Left lung (tissue), 10 donors: ENCODE results near the gene TREM2. TPM values are rescaled to one million over a fixed set of nuclear protein-coding genes. Genes with fewer than 3 reads are reported as not detected.

Source experiments
- ATAC-seq: fragments of 200-7000 bp; cut with Tn5 transposase; one replicate; pipeline ENCODE4 v1.9.1; 2020; ENCODE audit warnings: moderate library complexity
- DNase-seq, 4 donors: peaks; one replicate each; pipeline ENCODE4 v3.0.0-alpha.2; 2013 to 2020
- H3K27ac ChIP-seq, 2 donors: fragments of 200-600 bp; sonication (generic) in 1 of 2; one replicate each; pipeline versions ENCODE4 v1.5.0 to v1.8.0; 2020 to 2021
- H3K27me3 ChIP-seq, 2 donors: fragments of 200-600 bp; sonication (generic) in 1 of 2; one replicate each; pipeline versions ENCODE4 v1.5.0 to v1.8.0; 2020 to 2021
- H3K36me3 ChIP-seq, 2 donors: fragments of 200-600 bp; sonication (generic) in 1 of 2; one replicate each; pipeline versions ENCODE4 v1.5.0 to v1.8.0; 2020 to 2021
- H3K4me1 ChIP-seq, 2 donors: fragments of 200-600 bp; one replicate each; pipeline ENCODE4 v1.8.0; 2021
- H3K4me3 ChIP-seq, 2 donors: fragments of 200-600 bp; sonication (generic) in 1 of 2; one replicate each; pipeline versions ENCODE4 v1.5.0 to v1.8.0; 2020 to 2021; ENCODE audit warnings: mild to moderate bottlenecking in 1 of 2
- H3K9me3 ChIP-seq, 2 donors: fragments of 200-600 bp; sonication (generic) in 1 of 2; one replicate each; pipeline versions ENCODE4 v1.5.0 to v1.8.0; 2020 to 2021
- intact Hi-C, 2 donors: fragments of 100-400 bp; cut with DNase I; formaldehyde crosslinking; loops; one replicate each; pipeline versions ENCODE4 v1.11.2 to v1.14.2; 2022
- polyA plus RNA-seq, 6 donors: library from polyadenylated mRNA; unstranded; fragments of 120-200 nt; gene quantifications; one replicate each; pipeline ENCODE4 v1.2.1, GENCODE V29; 2013; ENCODE audit not compliant: insufficient read length in 6 of 6
- total RNA-seq, 2 donors: library from RNA; stranded (reverse); fragmentation: NEBNext Ultra II Directional; extraction: Animal tissue kit (Norgen Biotek cat#: 25700); gene quantifications; one replicate each; pipeline ENCODE4 v1.2.1, GENCODE V29; 2021
- TF ChIP-seq, protein P1 (sequence below), 2 donors: fragments of 200-600 bp; sonication (generic) in 1 of 2; IDR thresholded peaks; one replicate each; pipeline versions ENCODE4 v1.5.0 to v1.8.0; 2021; ENCODE audit warnings: antibody characterized with exemption in 2 of 2
- donor health status: DM: no; HTN: yes; CAD: no.
- donor health status: DM: no; HTN: no; CAD: no.

Gene TREM2
- total and polyA plus RNA-seq, 8 donors, result 0.20 to 29.2 (median 0.57) TPM; not detected in 1

DNA sequence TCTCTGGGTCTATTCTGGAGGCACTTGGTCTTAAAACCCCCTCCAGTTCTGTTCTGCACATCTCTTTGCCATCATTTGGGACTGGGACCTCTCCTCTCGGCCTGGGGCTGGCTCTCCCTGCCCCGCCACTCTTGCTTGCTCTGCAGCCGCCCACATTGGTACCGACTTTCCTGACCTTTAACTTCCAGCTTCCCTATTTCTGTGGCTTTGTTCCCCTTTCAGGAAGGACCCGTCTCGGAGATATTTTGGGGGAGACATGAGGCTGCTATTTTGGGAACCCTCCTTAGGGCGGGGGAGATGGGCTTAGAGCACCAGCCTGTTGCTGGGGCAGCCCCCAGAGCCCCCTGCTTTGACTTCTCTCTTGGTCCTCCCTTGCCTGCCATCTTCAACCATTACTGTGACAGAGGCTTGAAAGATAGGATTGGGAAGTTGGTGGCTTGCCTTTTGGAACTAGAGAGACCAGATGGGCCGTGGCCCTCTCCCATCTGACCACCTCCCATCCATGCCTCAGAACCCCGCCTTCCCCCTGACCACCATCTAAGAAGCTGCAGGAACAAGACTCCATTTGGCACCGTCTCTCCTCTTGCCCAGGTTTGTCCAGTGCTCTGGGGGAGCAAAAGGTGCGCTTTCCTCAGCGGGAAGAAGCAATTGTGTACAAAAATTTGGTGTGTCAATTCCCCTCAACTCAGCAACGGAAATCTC, 914 bp downstream of the TREM2 start:
- Histone ChIP-seq H3K4me1 (peaks cover 0 to 8% of the 10 kb centered on the region in 2 donors), H3K4me3 (peak overlapping the region in 1 of 2 donors; percentile 9), H3K27me3 (peaks cover 0 to 9% of the 10 kb centered on the region in 2 donors), H3K36me3 (no peaks in the 10 kb centered on the region), H3K9me3 (no peaks in the 10 kb centered on the region), H3K27ac (no peak overlapping the region)
- intact Hi-C loops, result no loop called here
- TF ChIP-seq, protein P1, sequence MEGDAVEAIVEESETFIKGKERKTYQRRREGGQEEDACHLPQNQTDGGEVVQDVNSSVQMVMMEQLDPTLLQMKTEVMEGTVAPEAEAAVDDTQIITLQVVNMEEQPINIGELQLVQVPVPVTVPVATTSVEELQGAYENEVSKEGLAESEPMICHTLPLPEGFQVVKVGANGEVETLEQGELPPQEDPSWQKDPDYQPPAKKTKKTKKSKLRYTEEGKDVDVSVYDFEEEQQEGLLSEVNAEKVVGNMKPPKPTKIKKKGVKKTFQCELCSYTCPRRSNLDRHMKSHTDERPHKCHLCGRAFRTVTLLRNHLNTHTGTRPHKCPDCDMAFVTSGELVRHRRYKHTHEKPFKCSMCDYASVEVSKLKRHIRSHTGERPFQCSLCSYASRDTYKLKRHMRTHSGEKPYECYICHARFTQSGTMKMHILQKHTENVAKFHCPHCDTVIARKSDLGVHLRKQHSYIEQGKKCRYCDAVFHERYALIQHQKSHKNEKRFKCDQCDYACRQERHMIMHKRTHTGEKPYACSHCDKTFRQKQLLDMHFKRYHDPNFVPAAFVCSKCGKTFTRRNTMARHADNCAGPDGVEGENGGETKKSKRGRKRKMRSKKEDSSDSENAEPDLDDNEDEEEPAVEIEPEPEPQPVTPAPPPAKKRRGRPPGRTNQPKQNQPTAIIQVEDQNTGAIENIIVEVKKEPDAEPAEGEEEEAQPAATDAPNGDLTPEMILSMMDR (IDR thresholded peaks at IDR 0.05), result no peak
- DNase-seq (no peak), ATAC-seq (peak; percentile 25)

DNA sequence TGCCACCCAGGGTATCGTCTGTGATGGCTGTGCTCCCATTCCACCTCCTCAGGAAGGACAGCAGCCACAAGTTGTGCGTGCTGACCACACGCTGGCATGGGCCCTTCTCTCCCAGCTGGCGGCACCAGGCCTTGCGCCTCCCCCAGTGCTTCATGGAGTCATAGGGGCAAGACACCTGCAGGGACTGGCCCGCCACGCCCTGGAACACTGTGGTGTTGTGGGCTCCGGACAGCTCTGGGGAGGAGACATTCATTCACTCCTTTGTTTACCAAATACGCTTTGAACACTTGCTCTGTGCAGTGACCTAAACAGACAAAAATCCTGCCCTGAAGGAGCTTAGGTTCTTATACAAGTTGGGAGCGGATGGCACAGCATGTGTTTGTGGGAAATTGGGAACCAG, 1.5 kb downstream of the TREM2 start:
- peaks cover 0 to 11% of the 10 kb centered on the region in 2 donors for H3K4me1 ChIP-seq
- TF ChIP-seq, protein P1 (IDR thresholded peaks at IDR 0.05), result no peak
- ATAC-seq (no peak), DNase-seq (no peak)
- H3K9me3 ChIP-seq, result no peaks in the 10 kb centered on the region
- peaks cover 0 to 9% of the 10 kb centered on the region in 2 donors for H3K27me3 ChIP-seq
- intact Hi-C loops, result no loop called here
- no peaks in the 10 kb centered on the region for H3K36me3 ChIP-seq
- no peak overlapping the region for H3K27ac ChIP-seq
- no peak overlapping the region for H3K4me3 ChIP-seq

- Histone ChIP-seq H3K36me3 (no peaks in the 10 kb centered on the region), H3K4me1 (peaks cover 0 to 11% of the 10 kb centered on the region in 2 donors), H3K4me3 (no peak overlapping the region), H3K27me3 (peaks cover 0 to 9% of the 10 kb centered on the region in 2 donors), H3K27ac (no peak overlapping the region), H3K9me3 (no peaks in the 10 kb centered on the region)
- intact Hi-C loops, result no loop called here
- ATAC-seq (no peak), DNase-seq (no peak)
- TF ChIP-seq, protein P1 (IDR thresholded peaks at IDR 0.05), result no peak
Observed at GRCh38 chr6:41160933-41161332, 2.0 kb downstream of the TREM2 start.

DNA sequence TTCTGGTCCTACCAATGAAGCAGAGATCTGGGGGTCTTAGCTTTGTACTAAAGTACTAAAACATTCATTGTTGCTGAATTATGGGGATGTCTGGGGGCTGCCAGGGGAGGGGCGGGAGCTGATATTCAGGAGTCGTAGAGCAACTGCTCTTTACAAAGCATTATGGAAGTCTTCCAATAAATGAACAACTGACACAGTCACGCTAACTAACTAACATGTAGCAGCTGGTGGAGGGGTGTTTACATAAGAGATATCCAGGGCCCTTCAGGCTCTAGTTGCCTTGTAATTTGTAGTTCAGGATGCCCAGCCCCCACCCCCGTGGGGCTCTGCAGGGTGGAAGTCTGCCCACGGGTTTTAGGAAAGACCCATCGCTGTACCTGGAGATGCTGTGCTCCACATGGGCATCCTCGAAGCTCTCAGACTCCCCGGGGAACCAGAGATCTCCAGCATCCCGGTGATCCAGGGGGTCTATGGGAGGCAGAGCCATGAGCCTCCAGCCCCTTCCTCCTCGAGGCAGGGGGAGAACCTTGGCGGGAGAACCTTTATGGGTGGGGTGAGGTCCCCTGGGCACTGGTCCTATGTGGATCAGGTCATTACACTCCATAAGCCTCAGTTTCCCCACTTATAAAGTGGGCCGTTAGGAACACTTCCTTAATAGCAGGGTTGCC, 3.4 kb downstream of the TREM2 start:
- Histone ChIP-seq H3K27ac (no peak overlapping the region), H3K4me1 (peaks cover 0 to 11% of the 10 kb centered on the region in 2 donors), H3K9me3 (no peaks in the 10 kb centered on the region), H3K36me3 (no peaks in the 10 kb centered on the region), H3K27me3 (peaks cover 0 to 9% of the 10 kb centered on the region in 2 donors), H3K4me3 (no peak overlapping the region)
- DNase-seq (peak in 2 of 4 donors; percentile 17 to 44), ATAC-seq (no peak)
- TF ChIP-seq, protein P1 (IDR thresholded peaks at IDR 0.05), result no peak
- intact Hi-C loops, result no loop called here

DNA sequence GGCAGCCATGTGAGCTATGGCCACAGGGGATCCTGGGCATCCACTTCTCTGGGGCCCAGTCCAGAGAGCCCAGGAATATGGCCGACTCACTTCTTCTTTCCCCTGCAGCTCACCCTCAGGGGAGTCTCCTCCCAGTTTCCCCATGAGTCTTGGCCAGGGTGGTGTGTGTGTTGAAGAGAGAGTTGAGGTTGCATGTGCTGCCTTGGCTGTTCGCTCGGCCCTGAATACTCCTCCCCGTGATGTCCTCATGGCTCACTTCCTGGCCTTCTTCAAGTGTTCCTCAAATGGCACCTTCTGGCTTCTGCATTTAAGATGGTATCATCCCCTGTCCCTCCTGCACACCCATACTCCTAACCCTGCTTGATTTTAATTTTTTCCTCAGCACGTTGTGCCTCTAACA, 5.6 kb downstream of the TREM2 start:
- H3K4me1 ChIP-seq, result peaks cover 0 to 6% of the 10 kb centered on the region in 2 donors
- H3K9me3 ChIP-seq, result no peaks in the 10 kb centered on the region
- ATAC-seq, result peak; percentile 72
- TF ChIP-seq, protein P1 (IDR thresholded peaks at IDR 0.05), result no peak
- DNase-seq, result peak in 1 of 4 donors; percentile 51
- H3K27ac ChIP-seq, result no peak overlapping the region
- H3K4me3 ChIP-seq, result no peak overlapping the region
- intact Hi-C loops, result no loop called here
- peaks cover 0 to 9% of the 10 kb centered on the region in 2 donors for H3K27me3 ChIP-seq
- H3K36me3 ChIP-seq, result no peaks in the 10 kb centered on the region
